Measurements from ENCODE around the gene JCHAIN. TPM values are rescaled to one million over a fixed set of nuclear protein-coding genes. Genes with fewer than 3 reads are reported as not detected.

JCHAIN gene
- polyA plus RNA-seq, 1 donor (not counting 4 experiments of a cell fraction or from before 2014, with no cell fraction given), result not detected

- Histone ChIP-seq H3K36me3 (ENCODE audit: control insufficient read depth in 2 of 2, extremely low read depth in 1 of 2, insufficient read depth in 2 of 2, low read length in 2 of 2) (no peaks in the 10 kb centered on the region), H3K9ac (ENCODE audit: control insufficient read depth, extremely low read depth, insufficient read depth, low read length) (no peak overlapping the region), H3K79me2 (ENCODE audit: control insufficient read depth, insufficient read depth, low read length) (no peaks in the 10 kb centered on the region), H3K4me1 (ENCODE audit: control insufficient read depth, extremely low read depth, insufficient read depth, low read length) (no peaks in the 10 kb centered on the region), H3K4me3 (ENCODE audit: control insufficient read depth in 2 of 3, extremely low read depth in 1 of 3, insufficient read depth in 2 of 3, low read depth in 1 of 3, low read length in 3 of 3) (no peak overlapping the region), H2AFZ (ENCODE audit: control insufficient read depth, low read length) (no peak overlapping the region), H3K9me1 (ENCODE audit: control insufficient read depth, extremely low read depth, insufficient read depth, low read length) (no peaks in the 10 kb centered on the region), H3K27me3 (ENCODE audit: control insufficient read depth, extremely low read depth, insufficient read depth, low read length) (no peaks in the 10 kb centered on the region), H3K9me3 (ENCODE audit: control insufficient read depth, low read depth, low read length) (no peaks in the 10 kb centered on the region), H3K27ac (ENCODE audit: control insufficient read depth, insufficient read depth, low read length) (no peak overlapping the region), H3K4me2 (ENCODE audit: control insufficient read depth, extremely low read depth, insufficient read depth, low read depth, low read length) (no peak overlapping the region), H4K20me1 (ENCODE audit: control insufficient read depth, extremely low read depth, insufficient read depth, low read length) (no peaks in the 10 kb centered on the region)
- FAIRE-seq, result no peak
- dilution Hi-C loops (cut with MboI; ENCODE audit: extremely low pct_ligation_motif_present, low sequenced_read_pairs), result no loop called here
- TF ChIP-seq EZH2 (IDR thresholded peaks at IDR 0.05; ENCODE audit: low read length), result no peak
- TF ChIP-seq CTCF (optimal IDR thresholded peaks at IDR 0.05 in 1 of 3, IDR thresholded peaks at IDR 0.05 in 1 of 3, conservative IDR thresholded peaks at IDR 0.05 in 1 of 3; ENCODE audit: extremely low read depth in 1 of 3, insufficient read depth in 2 of 3, low read length in 3 of 3), result no peak
- DNase-seq (ENCODE audit: low read depth, low spot score), result no peak
Observed at GRCh38 chr4:70674731-70675130, 8.4 kb upstream of the JCHAIN start.

- H3K9me3 ChIP-seq (ENCODE audit: control insufficient read depth, low read depth, low read length), result no peaks in the 10 kb centered on the region
- no peaks in the 10 kb centered on the region for H3K36me3 ChIP-seq (ENCODE audit: control insufficient read depth in 2 of 2, extremely low read depth in 1 of 2, insufficient read depth in 2 of 2, low read length in 2 of 2)
- no peaks in the 10 kb centered on the region for H3K4me1 ChIP-seq (ENCODE audit: control insufficient read depth, extremely low read depth, insufficient read depth, low read length)
- no peaks in the 10 kb centered on the region for H4K20me1 ChIP-seq (ENCODE audit: control insufficient read depth, extremely low read depth, insufficient read depth, low read length)
- dilution Hi-C loops (cut with MboI; ENCODE audit: extremely low pct_ligation_motif_present, low sequenced_read_pairs), result no loop called here
- H2AFZ ChIP-seq (ENCODE audit: control insufficient read depth, low read length), result no peak overlapping the region
- H3K27ac ChIP-seq (ENCODE audit: control insufficient read depth, insufficient read depth, low read length), result no peak overlapping the region
- H3K4me3 ChIP-seq (ENCODE audit: control insufficient read depth in 2 of 3, extremely low read depth in 1 of 3, insufficient read depth in 2 of 3, low read depth in 1 of 3, low read length in 3 of 3), result no peak overlapping the region
- H3K4me2 ChIP-seq (ENCODE audit: control insufficient read depth, extremely low read depth, insufficient read depth, low read depth, low read length), result no peak overlapping the region
- no peak for DNase-seq (ENCODE audit: low read depth, low spot score)
- FAIRE-seq, result no peak
- no peak overlapping the region for H3K9ac ChIP-seq (ENCODE audit: control insufficient read depth, extremely low read depth, insufficient read depth, low read length)
- TF ChIP-seq CTCF (optimal IDR thresholded peaks at IDR 0.05 in 1 of 3, IDR thresholded peaks at IDR 0.05 in 1 of 3, conservative IDR thresholded peaks at IDR 0.05 in 1 of 3; ENCODE audit: extremely low read depth in 1 of 3, insufficient read depth in 2 of 3, low read length in 3 of 3) (no peak), EZH2 (IDR thresholded peaks at IDR 0.05; ENCODE audit: low read length) (no peak)
- H3K79me2 ChIP-seq (ENCODE audit: control insufficient read depth, insufficient read depth, low read length), result no peaks in the 10 kb centered on the region
- no peaks in the 10 kb centered on the region for H3K27me3 ChIP-seq (ENCODE audit: control insufficient read depth, extremely low read depth, insufficient read depth, low read length)
- no peaks in the 10 kb centered on the region for H3K9me1 ChIP-seq (ENCODE audit: control insufficient read depth, extremely low read depth, insufficient read depth, low read length)
Observed at GRCh38 chr4:70674191-70674590, 7.9 kb upstream of the JCHAIN start.

Measured in keratinocyte (primary cell).